ENCODE data around the gene ANKRD7.

The ANKRD7 gene, protein sequence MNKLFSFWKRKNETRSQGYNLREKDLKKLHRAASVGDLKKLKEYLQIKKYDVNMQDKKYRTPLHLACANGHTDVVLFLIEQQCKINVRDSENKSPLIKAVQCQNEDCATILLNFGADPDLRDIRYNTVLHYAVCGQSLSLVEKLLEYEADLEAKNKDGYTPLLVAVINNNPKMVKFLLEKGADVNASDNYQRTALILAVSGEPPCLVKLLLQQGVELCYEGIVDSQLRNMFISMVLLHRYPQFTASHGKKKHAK

GRCh38 chr7:118224521-118224920 is at the start of gene ANKRD7:
Gene ANKRD7 (plus strand): TSS chr7:118224704. CDS start chr7:118224831, 127 bp downstream.
- DNase-seq: no peak

DNA sequence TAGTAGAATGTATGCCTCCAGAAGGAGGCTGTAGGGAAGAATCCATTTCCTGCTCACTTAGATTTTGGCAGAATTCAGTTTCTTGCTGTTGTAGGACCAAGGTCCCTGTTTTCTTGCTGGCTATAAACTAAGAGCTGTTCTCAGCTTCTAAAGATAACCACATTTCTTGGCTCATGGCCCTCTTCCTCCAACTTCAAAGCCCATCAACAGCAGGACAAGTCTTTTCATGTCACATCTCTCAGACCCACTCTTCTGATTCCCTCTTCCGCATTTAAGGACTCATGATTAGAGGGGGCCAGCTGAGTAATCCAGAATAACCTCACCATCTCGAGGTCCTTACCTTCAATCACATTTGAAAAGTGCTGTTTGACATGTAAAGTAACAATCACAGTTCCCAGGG is 48.8 kb upstream of the ANKRD7 start:
- no peak for DNase-seq

DNA sequence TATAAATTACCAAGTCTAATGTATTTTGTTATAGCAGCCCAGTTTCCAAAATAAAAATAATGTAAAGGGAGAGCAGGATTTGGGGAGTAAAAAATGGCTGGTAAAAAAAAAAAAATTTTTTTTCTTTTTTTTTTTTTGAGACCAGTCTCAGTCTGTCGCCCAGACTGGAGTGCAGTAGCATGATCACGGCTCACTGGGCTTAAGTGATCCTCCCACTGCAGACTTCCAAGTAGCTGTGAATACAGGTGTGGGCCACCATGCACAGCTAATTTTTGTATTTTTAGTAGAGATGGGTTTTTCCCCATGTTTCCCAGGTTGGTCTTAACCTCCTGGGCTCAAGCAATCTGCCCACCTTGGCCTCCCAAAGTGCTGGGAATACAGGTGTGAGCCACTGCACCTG is 45.3 kb upstream of the ANKRD7 start:
- no peak for DNase-seq

DNA sequence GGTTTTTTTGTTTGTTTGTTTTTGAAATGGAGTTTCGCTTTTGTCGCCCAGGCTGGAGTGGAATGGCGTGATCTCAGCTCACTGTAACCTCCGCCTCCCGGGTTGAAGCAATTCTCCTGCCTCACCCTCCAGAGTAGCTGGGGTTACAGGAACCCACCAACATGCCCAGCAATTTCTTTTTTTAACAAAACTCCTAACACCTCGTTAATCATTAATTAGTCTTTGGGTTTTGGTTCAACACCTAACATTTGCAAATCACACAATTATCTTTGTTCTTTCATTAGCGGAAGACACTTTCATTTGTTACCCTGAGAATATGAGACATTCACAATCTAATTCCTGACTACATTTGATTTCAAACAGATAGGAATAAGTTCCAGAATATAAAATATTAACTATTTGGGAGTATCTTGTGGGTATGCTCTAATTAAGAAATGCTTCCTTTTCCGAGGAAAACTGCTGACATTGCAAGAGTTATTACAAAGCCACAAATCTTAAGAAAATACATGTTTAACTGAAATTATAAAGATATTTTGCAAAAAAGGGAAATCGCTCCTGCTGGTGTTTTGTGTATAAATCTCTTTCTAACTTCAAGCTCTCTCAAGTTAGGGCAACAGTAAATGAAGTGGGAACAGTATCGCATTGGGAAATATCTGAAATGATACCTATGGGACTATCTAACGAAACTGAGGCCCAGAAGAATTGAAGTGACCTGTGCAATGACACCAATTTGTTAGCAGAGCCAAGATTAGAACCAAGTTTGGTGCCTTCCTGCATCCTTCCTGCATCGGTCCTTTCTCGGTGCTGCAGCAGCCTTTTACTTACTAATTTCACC is 41.7 kb upstream of the ANKRD7 start:
- DNase-seq: no peak

DNA sequence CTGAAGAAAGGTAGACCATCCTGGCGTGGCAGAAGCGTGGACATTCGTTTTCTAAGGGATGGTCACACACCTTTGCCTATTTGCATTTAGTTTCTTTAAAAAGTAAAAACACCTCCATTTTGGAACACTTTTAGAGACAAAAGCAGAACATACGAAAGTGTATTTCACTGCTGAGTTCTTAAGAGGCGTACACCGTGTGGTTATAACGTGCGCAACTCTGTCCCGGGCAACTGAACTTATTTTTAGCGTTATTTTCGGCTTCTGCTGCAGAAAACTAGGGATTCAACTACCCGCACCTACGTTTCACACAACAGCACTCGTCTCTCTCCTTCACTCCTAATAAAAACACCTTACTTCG is 41.1 kb upstream of the ANKRD7 start:
- peak in 1 of 2 experiments; percentile 21 for DNase-seq

DNA sequence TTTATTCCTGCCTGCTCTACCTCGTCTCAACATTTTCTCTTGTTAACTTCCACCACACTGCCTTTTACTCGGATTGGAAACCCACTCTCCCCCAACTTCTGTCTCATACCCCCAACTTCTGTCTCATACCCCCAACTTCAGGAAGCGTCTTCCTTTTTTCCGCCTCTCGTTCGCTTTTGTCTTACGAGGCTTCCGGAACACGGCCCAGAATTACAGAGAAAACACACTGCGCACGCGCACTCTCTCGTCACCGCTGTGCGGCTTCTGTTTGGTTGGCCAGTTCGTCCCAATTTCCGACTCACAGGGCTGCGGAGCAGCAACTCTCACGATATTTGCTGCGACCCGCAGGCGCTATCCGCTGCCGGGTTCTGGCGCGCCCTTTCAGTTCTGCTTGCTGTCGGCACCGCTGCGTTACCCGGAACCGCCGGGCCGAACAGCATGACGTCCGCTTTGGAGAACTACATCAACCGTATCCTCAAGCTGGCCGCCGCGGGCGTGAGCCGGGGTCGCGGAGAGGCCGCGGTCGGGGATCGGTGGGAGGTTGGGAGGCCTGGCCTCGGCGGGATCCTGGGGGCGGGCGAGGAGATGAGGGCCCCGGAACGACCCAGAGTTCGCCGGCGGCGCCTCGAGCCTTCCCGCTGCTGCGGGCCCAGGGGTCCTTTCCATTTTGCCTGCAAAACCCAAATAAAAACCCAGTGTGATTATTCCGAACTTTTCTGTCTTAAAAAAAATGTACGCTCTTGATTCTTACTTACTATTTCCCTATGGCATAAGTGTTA is 40.5 kb upstream of the ANKRD7 start, which contains the start of gene LSM8:
Gene LSM8, plus strand, starts transcription at position 379 of the 779 bp plus-strand sequence. Its CDS starts 60 bp downstream, at position 439.
- DNase-seq: peak; percentile 89 to 98

DNA sequence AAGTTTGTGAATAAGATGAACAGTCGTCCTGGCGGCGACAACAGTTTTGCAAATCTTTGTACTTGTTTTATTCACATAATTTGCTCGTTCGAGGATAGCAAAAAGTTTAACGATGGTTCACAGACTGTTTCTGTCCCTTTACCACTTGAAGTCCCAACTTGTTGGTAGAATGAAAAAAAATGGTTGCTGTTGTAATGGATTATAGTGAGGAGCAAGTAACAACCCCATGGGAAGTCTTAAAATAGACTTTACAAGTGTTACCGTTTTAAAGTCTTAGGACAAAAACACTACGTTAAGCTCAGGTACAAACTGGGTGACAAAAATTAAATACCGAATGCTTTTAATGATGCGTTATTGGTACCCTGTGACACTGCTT is 40.0 kb upstream of the ANKRD7 start:
- peak in 1 of 2 experiments; percentile 9 for DNase-seq

GRCh38 chr7:118185163-118185860 is 39.2 kb upstream of the ANKRD7 start:
- no peak for DNase-seq

DNA sequence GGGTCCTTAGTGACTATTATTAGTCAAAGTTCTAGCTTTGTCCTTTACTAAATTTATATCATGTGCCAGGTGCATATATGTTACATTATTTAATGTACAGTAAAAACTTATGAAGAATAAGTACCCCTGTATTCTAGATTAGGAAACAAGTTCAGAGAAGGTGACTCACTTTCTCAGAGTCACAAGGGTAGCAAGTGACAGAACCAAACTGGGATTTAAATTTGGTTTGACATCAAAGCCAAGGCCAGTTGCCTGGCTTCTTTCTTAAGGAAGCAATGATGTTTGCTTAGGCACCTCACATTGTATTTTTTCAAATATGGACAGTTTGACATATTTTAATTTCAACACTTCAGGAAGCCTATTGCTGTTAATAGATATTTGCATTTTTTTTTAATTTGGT is 38.0 kb upstream of the ANKRD7 start:
- no peak for DNase-seq

DNA sequence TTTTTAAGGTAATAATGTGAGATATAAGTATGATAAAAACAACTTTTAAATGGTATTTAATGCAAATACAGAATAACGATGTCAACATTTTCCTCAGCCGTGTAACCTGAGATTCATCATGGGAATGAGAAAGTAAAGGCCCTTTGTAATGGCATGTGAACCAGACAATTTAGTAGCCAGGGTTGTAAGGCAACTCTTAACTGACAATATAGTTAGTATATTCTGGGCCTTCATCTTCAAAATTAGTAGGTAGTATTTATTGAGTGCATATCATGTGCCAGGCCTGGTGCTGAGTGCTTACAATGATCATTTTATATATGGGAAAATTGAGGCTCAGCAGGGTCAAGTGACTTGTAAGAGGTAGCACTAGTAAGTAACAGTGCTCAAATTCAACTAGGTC is 29.9 kb upstream of the ANKRD7 start:
- DNase-seq: no peak

DNA sequence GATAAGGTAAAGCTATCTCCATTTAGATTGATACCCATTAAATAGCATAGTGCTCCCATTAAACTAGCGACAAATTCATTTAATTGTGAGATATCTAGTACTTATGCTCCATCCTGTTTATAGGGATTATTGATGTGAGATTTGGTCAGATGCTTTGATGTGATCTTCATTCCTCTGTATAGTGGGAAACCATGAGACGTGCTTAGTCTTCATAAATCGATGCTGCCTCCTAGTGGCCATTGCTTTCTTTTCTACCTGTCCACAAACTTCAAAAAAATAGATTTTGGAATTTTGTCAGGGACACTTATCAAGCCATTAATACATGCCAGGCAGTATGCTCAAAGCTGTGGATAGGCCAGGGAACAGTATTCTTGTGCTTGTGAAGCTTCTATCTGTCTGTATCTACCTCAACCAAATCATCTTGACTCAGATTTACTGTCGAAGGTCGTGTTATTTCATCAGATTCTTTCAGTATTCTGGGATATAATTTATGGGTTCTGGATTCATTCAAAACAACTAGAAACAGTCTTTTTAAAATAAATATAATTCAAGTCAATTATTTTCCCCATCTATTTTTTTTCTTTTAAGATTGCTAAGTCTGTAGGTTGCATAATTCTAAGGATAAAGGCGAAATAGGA is 28.5 kb upstream of the ANKRD7 start:
- peak; percentile 5 to 73 for DNase-seq

- no peak for DNase-seq
Measured at GRCh38 chr7:118202061-118202460, 22.4 kb upstream of the ANKRD7 start.

DNA sequence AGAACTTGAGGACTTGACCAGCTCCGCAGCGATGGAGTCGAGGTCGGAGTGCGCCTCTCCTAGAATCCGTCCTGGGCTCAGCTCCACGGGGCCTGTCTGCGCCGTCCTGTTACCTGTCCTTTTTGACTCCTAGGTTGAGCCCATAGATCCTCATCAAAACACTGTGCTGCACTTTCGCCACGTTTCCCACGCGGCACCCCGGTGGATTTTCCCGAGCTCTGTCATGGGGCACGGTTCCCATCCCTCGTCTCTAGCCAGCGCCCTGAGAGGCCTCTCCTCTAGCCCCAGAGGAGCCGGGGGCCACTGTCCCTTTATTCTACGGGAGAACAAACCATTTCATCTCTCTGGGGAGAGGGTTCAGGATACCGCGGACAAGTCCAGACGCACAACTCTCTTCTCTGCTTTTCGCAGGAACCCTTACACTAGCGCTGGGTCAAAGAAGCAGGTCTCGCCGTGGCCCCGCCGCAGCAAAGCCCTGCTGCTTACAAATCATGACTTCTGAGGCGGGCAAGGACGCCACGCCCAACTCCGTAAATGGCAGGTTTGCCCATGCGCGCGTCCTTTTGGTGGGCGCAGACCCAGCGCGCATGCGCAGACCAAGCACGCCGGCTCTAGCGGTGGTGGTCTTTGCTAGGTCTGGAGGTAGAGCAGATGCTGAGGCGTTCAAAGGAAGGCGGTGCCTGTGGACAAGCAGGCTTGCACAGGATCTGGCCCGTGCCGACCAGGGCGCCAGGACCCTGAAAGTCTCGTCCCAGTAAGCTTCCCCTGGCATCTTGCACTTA is 10.3 kb upstream of the ANKRD7 start:
- peak; percentile 94 to 95 for DNase-seq

DNA sequence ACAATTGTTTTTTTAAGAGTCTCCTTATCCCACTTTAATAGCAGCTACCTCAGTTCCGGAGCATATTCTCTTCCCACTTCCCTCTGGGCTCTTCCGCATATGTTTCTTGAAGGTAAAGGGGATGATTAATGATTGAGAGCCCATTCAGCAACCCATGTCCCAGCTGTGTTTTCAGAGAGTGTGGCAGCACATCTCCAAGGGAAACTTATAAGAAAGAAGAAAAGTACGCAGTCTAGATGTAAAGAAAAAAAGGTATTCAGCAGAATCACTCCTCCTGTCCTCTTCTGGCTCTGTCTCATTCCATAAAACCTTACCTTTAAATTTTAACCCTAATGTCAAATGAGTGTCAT is 9.7 kb upstream of the ANKRD7 start:
- peak in 1 of 2 experiments; percentile 55 for DNase-seq

- DNase-seq: no peak
Measured at GRCh38 chr7:118217210-118217619, 7.3 kb upstream of the ANKRD7 start.

DNA sequence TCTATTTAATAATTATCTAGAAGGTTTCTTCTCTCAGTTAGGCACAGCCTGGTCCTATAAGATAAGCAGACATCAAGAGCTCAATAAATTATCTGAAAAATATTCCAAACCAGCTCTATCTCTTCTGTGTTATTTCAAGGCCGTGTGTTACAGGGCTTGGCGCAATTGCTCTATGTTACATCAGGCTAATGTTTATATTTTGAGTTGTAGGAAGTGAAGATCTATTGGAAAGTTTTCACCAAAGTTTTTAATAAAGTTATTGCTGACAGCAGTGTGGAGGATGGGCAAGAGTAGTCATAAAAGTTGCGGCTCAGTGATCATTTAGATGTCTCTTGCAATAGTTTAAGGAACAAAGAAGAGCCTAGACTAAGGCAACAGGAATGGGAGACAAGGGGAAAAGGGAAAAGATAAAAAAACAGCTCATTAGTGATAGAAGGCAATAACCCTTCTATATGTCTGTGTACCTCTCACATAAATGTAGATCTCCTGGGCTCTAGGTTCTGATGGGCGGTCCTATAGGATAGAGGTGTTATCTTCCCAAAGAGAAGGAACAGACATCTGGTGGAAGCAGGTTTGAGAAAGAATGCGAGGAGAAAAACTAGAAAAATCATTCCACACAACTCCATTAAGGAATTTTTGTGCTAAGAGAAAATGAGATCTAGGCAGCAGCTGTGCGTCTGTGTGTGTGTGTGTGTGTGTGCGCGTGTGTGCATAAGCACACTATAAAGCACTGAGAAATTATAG is 5.9 kb upstream of the ANKRD7 start:
- DNase-seq: no peak

GRCh38 chr7:118219157-118219512 is 5.4 kb upstream of the ANKRD7 start:
- DNase-seq: no peak

DNA sequence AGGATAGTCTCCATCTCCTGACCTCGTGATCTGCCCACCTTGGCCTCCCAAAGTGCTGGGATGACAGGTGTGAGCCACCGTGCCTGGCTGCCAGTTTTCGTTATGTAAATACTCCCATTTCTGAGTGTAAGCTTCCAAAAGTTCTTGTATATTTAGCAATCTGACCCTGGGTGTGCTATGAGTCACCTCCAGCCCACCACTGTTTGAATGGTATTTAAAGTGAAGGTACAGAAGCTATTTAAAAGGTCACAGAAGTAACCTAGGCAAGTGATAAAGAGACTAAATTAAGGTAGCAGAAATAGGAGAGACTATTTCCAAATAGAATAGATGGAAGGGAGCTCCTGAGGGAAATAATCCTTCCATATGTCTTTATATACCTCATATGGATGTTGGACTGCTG is 3.9 kb upstream of the ANKRD7 start:
- DNase-seq: no peak

DNA sequence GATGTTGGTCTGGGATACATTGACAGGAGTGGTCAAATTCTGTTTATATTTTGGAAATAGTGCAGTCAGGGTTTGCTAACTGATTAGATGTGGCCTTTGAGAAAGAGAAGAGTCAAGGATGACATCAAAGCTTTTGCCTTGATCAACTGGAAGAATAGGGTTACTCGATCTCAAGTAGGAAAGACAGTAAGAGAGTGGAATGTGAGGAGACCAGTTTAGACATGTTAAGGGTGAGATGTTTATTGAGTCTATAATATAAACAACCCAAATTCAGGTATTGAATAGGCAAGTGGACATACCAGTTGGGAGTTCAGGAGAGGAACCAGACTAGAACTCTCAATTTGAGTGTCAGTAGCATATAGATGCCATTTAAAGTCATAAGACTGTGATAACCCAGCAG is 1.9 kb upstream of the ANKRD7 start:
- no peak for DNase-seq

- DNase-seq: no peak
Measured at GRCh38 chr7:118232837-118233236, 8.3 kb downstream of the ANKRD7 start.

DNA sequence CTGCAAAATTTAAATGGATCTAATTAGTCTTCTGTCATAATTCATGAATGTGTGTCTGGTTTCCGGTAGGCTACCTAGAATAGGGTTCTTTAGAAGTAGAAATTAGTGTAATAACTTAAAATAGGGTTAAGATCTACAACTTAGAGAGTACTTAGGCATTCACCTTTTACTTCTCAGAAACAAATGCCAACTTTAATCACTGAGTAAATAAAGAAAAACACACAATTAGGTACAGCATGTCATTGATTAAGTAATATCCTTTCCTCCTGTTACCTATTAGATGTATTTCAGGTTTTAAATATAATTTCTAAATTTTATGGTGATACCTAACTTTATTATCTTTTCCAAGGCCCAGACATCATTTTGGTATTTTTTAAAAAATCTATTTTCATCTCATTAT is 9.3 kb downstream of the ANKRD7 start:
- no peak for DNase-seq
